Transverse colon (tissue), 3 donors: ENCODE results near the gene SORL1.

Experiments
- CTCF ChIP-seq, 5 experiments: fragments of 200-600 bp in 3 of 5; fragments of 450-650 bp in 2 of 5; sonication (generic) in 3 of 5; IDR thresholded peaks; 1 replicate in 2 of 5; 2 replicates in 3 of 5; pipeline ENCODE4 v1.5.1; 2016 to 2017; ENCODE audit warnings: antibody characterized with exemption in 5 of 5, inconsistent platforms in 3 of 5, mild to moderate bottlenecking in 2 of 5, moderate library complexity in 1 of 5
- POLR2A ChIP-seq: fragments of 450-650 bp; IDR thresholded peaks from one replicate; pipeline ENCODE4 v1.6.1; 2016; ENCODE audit warnings: antibody characterized with exemption, mild to moderate bottlenecking, moderate library complexity

DNA sequence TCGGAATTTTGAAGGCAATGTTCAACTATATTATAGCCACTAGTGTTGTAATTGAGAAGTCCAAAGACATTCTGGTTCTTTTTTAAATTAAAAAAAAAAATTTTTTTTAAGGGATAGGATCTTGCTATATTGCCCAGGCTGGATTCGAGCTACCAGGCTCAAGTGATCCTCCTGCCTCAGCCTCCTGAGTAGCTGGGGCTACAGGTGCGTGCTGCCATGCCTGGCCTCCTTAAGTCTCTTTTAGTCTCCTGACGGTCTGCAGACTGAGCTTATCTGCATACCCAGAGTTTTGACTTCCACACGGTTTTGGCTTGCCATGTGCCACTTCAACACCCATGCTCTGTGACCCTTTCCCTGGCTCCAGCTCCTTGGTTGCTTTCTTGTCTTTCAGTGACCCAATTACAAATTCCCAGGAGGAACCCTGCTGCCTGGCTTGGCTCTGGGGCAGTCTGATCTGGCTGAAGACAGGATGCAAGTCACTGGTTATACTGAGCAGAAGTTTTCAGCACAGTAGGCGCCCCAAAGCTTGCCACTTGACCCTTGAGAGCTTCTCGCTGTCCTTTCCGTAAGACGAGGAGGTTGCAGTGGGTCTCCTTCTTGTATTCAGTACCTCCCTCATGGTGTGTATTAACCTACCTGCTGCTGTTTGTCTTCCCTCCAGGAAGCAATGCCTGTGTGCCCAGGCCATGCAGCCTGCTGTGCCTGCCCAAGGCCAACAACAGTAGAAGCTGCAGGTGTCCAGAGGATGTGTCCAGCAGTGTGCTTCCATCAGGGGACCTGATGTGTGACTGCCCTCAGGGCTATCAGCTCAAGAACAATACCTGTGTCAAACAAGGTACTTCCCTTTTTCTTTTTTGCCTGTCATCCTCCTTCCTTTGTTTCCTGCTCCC lies 114.4 kb downstream of the SORL1 start:
- TF ChIP-seq CTCF (IDR thresholded peaks at IDR 0.05) (no peak), POLR2A (no peak)
